ENCODE results near the gene RPS6KA3. TPM values are rescaled to one million over a fixed set of nuclear protein-coding genes. Genes with fewer than 3 reads are reported as not detected.
"Not testable (repeated sequence)": the region's sequence is repeated elsewhere in the genome, so short reads cannot be mapped to it uniquely, and the experiment has no call there.

RPS6KA3 gene
- total RNA-seq, 1 donor from 2014 or later = 35.6 TPM

DNA sequence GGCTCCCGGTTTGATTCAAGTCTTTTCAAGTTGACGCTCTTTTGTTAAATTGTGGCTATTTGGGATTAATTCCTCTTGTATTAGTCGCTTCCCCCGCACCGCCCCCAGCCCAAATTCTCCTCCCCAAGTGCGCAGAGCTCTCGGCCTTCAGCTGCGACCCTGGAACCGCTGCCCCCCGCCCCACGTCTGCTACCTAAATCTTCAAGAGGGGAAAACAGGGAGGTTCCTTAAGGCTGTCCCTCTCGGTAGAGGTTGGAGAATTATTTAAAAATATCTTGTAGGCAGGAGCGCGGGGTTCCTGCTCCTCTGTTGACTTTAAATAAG is 860 bp upstream of the RPS6KA3 start:
- ATAC-seq (no peak), DNase-seq (no peak)
- intact Hi-C loops (cut with micrococcal nuclease) = no loop called here

DNA sequence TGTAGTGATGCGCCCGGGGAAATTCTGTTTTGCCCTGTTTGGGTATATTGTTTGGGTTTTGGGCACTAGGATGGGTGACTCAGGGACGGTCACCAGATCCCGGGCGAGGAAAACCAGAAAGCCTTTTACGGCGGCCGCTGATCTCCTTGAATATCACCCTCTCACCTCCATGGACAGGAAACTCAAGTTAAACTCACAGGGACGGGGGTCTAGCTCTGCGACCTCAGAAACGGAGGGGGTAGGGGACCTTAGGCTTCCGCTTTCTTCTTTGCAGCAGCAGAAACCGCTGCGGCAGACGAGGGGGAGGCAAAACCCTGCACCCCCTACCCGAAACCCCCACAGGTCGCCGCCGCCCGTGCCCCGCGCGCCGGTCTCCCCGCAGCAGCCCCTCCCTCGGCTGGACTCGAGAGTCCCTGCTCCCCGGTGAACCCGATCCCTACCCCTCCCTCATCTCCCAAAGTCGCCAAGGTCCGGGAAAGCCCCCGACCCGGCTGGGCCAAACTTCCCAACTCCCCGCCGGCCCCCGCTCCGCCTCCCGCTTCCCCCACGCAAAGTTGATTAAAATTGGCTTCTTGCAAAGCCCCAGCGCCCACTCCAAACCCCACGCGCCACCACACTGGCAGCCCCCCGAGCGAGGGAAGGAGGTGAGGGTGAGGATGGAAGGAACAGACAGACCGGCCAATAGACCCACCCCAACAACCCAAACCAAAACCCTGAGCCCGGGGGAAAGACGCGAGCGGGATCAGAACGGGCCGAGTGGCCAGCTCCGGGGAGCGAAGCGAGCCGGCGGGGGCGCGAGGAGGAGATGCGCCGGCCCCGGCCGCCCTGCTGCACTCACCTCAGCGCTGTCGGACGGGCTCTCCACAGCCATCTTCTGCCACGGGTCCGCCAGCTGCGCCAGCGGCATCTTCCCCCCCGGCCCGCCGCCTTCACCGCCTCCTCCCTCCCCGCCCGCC is 705 bp downstream of the RPS6KA3 start:
- intact Hi-C loops (cut with micrococcal nuclease) = no loop called here
- peak; percentile 44 for DNase-seq
- peak; percentile 2 for ATAC-seq

DNA sequence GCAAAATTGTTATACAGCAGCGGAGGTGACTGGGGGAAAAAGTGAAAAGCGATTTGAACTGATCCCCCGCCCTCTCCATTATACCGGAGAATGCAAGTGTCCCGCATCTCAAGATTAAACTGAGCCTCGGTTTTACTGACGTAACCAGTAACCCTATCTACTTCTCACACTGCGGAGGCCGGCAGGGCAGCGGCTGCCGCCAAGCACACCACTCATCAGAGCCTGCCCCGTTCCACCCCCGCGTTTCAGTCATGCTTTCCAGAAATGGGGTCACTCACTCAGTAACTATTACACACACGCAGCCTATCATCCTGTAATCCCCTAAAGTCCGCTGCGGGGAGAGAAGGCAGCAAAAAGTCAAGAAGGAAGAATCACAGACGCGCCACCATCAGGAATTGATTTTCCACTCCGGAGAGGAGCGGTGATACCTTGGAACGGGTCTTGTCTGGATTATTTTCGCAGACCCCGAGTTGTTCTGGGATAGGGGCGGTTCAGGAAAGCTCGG is 1.4 kb downstream of the RPS6KA3 start:
- DNase-seq = peak; percentile 71
- intact Hi-C loops (cut with micrococcal nuclease) = no loop called here

GRCh38 chrX:20263474-20263873 is 3.2 kb downstream of the RPS6KA3 start:
- no peak for DNase-seq
- no peak for ATAC-seq
- intact Hi-C loops (cut with micrococcal nuclease) = no loop called here

More for the DNA sequence above, 1.4 kb downstream of the RPS6KA3 start:
- peak; percentile 42 for ATAC-seq

- intact Hi-C loops (cut with micrococcal nuclease) = no loop called here
- ATAC-seq (no peak), DNase-seq (no peak)
Measured at GRCh38 chrX:20260885-20261284, 5.8 kb downstream of the RPS6KA3 start.

- peak; percentile 48 for ATAC-seq
- DNase-seq = no peak
- intact Hi-C loops (cut with micrococcal nuclease) = loop anchor here (5.0 kb wide), 1 partner anchor 187 kb away; no protein-coding TSS in a partner anchor
Measured at GRCh38 chrX:20254712-20255299, 11.9 kb downstream of the RPS6KA3 start.

GRCh38 chrX:20253232-20253543 is 13.5 kb downstream of the RPS6KA3 start:
- no peak for DNase-seq
- ATAC-seq = no peak
- intact Hi-C loops (cut with micrococcal nuclease) = loop anchor here (5.0 kb wide), 1 partner anchor 189 kb away; no protein-coding TSS in a partner anchor

DNA sequence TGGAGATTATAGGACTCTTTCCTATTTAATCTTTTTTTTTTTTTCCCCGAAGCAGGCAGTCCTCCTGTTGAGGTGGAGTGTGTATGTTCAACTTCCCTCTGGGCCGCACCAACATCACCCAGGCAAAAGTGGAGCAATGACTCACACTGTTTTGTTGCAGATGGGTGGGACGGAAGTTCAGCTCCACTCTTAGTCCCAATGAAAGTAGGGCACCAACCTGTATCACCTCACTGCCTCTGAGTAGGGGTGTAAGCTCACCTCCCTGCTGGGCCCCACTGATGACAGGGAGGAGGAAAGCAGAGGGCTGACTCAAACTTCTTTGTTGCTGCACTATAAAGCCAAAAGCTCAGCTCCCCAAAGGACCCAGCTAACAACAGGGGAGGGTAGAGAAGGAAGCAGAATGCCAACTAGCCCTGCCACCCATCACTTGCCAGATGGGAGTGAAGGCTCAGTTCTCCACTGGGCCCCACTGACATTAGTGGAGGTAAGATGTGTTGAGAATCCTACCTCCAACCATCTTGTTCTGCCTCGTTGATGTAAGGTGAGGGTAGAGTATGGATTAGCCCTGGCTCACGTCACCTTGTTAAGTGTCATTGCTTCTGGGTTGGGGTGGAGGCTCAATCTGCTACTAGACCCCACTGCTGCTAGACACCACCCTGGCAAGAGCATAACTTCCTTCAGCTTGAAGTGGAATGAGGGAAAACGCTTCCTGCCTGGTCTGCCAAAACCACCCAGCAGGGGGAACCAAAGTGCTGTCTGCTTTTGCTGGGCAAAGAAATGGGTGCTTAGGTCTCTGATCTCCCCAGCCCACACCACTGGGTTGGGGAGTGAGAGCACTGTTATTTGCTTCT is 14.1 kb downstream of the RPS6KA3 start:
- ATAC-seq (peak; percentile 61), DNase-seq (peak; percentile 47)

DNA sequence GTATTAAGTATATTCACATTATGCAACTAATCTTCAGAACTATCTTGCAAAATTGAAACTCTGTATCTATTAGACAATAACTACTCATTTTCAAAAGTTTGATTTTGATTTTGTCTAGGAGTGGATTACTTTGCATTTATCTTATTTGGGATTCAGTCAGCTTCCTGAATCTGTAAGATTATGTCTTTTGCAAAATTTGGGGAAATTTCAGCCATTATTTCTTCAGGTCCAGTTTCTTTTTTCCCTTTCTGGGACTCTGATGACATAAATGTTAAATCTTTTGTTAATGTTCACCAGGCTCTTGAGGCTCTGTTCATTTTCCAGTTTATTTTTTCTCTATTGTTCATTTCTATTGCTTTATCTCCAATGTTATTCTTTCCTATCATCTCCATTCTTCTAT is 15.0 kb downstream of the RPS6KA3 start:
- intact Hi-C loops (cut with micrococcal nuclease) = loop anchor here (5.0 kb wide), 1 partner anchor 191 kb away; no protein-coding TSS in a partner anchor
- ATAC-seq (no peak), DNase-seq (no peak)

More for the DNA sequence above, 14.1 kb downstream of the RPS6KA3 start:
- intact Hi-C loops (cut with micrococcal nuclease) = loop anchor here (5.0 kb wide), 1 partner anchor 190 kb away; no protein-coding TSS in a partner anchor

GRCh38 chrX:20250146-20250545 is 16.6 kb downstream of the RPS6KA3 start:
- DNase-seq, ATAC-seq: not testable (repeated sequence)
- intact Hi-C loops (cut with micrococcal nuclease) = loop anchor here (5.0 kb wide), 1 partner anchor 192 kb away; no protein-coding TSS in a partner anchor

GRCh38 chrX:20248592-20249192 is 18.0 kb downstream of the RPS6KA3 start:
- intact Hi-C loops (cut with micrococcal nuclease) = no loop called here
- ATAC-seq (no peak), DNase-seq (no peak)

GRCh38 chrX:20244931-20245330 is 21.8 kb downstream of the RPS6KA3 start:
- intact Hi-C loops (cut with micrococcal nuclease) = no loop called here
- no peak for ATAC-seq
- peak; percentile 32 for DNase-seq

DNA sequence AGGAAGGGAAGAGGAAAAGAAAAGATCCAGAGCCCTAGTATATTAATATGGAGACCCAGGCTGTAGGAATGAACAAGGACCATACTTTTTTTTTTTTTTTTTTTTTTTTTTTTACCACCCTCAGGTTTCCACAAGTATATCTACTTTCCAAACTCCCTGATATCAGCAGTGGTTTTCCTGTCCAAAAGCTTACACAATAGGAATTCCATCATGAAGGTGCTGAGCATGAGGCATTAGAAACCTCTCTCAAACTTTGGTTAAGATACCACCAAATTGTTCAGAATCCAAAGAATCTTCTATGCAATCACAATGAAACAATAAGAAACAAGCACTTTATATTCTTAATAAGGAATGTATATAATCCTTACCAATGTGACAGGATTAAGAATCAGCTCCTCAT is 26.5 kb downstream of the RPS6KA3 start:
- DNase-seq = no peak

DNA sequence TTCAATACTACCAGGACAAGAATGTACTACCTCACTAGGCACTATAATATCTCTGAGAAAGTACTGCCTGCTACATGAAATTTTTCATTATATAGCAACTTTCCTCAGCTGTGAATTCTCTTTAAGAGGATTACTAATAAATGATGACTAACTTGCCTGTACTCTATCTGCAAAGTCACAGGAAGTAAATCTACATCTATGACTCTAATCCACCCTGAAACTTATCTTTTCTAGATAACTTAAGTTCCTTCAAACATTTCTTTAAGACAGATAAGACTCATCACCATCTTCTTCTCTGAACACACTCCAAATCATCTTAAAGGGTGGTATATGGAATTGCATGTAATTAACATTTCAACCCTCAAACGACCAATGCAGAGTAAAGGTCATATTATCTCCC is 28.8 kb downstream of the RPS6KA3 start:
- ATAC-seq = no peak
- no peak for DNase-seq
- intact Hi-C loops (cut with micrococcal nuclease) = no loop called here

More for the DNA sequence above, 26.5 kb downstream of the RPS6KA3 start:
- intact Hi-C loops (cut with micrococcal nuclease) = no loop called here
- ATAC-seq = no peak

DNA sequence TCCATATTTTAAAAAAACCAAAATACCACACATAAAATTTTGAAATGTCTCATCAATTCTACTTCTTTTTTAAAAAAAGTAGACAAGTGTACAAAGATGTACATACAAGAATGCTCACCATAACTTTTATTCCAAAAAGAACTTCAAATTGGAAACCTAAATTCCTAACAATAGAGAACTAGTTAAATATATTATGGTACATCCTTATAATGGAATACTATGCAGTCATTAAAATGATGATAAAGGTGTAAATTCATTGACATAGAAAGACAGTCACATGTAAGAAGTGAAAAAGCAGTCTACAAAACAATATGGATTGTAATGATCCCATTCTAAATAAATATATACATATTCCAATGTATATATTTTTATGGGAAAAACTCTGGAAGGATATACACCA is 31.0 kb downstream of the RPS6KA3 start:
- ATAC-seq (no peak), DNase-seq (no peak)
- intact Hi-C loops (cut with micrococcal nuclease) = no loop called here

DNA sequence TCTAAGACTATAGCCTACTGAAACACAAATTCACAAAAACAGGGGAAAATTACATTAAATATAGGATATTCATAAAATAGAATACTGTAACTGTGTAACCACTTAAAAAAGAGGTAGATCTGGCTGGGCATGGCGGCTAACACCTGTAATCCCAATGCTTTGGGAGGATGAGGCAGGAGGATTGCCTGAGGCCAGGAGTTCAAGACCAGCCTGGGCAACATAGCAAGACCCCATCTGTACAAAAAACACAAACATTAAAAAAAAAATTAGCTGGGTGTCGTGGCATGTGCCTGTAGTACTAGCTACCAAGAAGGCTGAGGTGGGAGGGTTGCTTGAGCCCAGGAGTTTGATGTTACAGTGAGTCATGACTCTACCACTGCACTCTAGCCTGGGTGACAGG is 33.4 kb downstream of the RPS6KA3 start:
- no peak for DNase-seq
- no peak for ATAC-seq
- intact Hi-C loops (cut with micrococcal nuclease) = no loop called here

- intact Hi-C loops (cut with micrococcal nuclease) = no loop called here
- DNase-seq (no peak), ATAC-seq (no peak)
Measured at GRCh38 chrX:20231598-20231997, 35.1 kb downstream of the RPS6KA3 start.

DNA sequence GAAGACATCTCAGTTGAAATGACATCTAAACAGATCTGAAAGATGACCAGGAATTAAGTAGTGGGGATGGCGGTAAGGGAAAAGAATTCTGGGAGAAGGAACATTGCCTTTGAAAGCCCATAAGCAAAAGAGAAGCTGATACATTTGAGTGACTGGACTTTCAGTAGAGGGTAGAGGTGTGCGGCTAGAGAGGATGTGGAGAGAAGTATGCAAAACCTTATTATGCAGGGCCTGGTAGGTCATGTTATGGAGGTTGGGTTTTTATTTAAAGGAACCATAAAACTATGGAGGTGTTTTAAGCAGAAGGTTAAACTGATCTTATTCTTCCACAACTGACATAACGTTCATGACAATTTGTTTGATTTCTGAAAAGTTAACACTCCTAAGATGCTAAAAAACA is 36.3 kb downstream of the RPS6KA3 start:
- DNase-seq = no peak
- no peak for ATAC-seq
- intact Hi-C loops (cut with micrococcal nuclease) = no loop called here

- no peak for ATAC-seq
- intact Hi-C loops (cut with micrococcal nuclease) = no loop called here
- DNase-seq = no peak
Measured at GRCh38 chrX:20229155-20229554, 37.6 kb downstream of the RPS6KA3 start.
